Measurements from ENCODE around the gene REXO1.

DNA sequence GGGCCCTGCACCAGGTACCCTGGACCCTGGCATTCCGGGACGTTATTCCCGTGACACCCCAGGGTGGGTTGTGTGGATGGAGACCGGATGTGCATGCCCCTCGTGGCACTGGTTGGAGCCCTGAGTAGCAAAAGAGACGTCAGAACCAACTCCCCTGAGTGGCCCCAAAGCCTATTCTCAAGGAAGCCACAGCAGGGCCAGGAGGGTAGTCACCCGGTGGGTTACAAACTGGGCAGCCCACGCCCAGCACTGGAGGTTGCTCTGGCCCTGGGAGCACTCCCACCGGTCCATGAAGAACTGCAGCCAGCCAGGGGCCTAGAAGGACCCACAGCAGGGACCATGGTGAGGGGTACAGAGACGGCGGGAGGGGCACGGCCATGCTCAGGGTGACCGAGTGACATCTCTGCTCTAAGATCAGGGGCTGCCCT is 7.6 kb upstream of the REXO1 start:
- TF ChIP-seq, protein P1, sequence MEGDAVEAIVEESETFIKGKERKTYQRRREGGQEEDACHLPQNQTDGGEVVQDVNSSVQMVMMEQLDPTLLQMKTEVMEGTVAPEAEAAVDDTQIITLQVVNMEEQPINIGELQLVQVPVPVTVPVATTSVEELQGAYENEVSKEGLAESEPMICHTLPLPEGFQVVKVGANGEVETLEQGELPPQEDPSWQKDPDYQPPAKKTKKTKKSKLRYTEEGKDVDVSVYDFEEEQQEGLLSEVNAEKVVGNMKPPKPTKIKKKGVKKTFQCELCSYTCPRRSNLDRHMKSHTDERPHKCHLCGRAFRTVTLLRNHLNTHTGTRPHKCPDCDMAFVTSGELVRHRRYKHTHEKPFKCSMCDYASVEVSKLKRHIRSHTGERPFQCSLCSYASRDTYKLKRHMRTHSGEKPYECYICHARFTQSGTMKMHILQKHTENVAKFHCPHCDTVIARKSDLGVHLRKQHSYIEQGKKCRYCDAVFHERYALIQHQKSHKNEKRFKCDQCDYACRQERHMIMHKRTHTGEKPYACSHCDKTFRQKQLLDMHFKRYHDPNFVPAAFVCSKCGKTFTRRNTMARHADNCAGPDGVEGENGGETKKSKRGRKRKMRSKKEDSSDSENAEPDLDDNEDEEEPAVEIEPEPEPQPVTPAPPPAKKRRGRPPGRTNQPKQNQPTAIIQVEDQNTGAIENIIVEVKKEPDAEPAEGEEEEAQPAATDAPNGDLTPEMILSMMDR (IDR thresholded peaks at IDR 0.05) = no peak
- TF ChIP-seq EP300 (IDR thresholded peaks at IDR 0.05) = no peak
- TF ChIP-seq GATA3 (IDR thresholded peaks at IDR 0.05; ENCODE audit: borderline replicate concordance) = no peak
- TF ChIP-seq, protein P2, sequence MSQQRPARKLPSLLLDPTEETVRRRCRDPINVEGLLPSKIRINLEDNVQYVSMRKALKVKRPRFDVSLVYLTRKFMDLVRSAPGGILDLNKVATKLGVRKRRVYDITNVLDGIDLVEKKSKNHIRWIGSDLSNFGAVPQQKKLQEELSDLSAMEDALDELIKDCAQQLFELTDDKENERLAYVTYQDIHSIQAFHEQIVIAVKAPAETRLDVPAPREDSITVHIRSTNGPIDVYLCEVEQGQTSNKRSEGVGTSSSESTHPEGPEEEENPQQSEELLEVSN (IDR thresholded peaks at IDR 0.05; ENCODE audit: borderline replicate concordance, low read depth) = no peak
- no peak for TF ChIP-seq JUN (IDR thresholded peaks at IDR 0.05)
- no peak for TF ChIP-seq ESRRA (IDR thresholded peaks at IDR 0.05; ENCODE audit: borderline replicate concordance, low read length)
- TF ChIP-seq HDAC2 (IDR thresholded peaks at IDR 0.05) = no peak
- no peak for TF ChIP-seq MAFK (IDR thresholded peaks at IDR 0.05; ENCODE audit: partially characterized antibody)
- TF ChIP-seq PHF8 (IDR thresholded peaks at IDR 0.05; ENCODE audit: borderline replicate concordance, low read depth) = no peak
- no peak for TF ChIP-seq ZNF302 (CRISPR knock-in tag; IDR thresholded peaks at IDR 0.05)
- no peak for TF ChIP-seq CHD2 (IDR thresholded peaks at IDR 0.05; ENCODE audit: low read length, partially characterized antibody)
- no peak for TF ChIP-seq RCOR1 (IDR thresholded peaks at IDR 0.05; ENCODE audit: low read depth, low read length)
- no peak for TF ChIP-seq RFX5 (IDR thresholded peaks at IDR 0.05)
- TF ChIP-seq POLR2A (IDR thresholded peaks at IDR 0.05; ENCODE audit: low read length) = no peak

Measured in A549 (cell line).